GM23338 (cell line): ENCODE data around the gene TMED3. TPM values are rescaled to one million over a fixed set of nuclear protein-coding genes. Genes with fewer than 3 reads are reported as not detected.

Experiments
- ATAC-seq: fragments of 200-7000 bp; cut with Tn5 transposase; 3 replicates; pipeline ENCODE4 v1.9.1; 2020
- DNase-seq: peaks from one replicate; pipeline ENCODE4 v3.0.0-alpha.2; 2015; ENCODE audit warnings: low spot score
- H2AFZ ChIP-seq: fragments of 200-600 bp; sonication (generic); 2 replicates; pipeline ENCODE4 v1.8.0; 2016; ENCODE audit warnings: antibody characterized with exemption, mild to moderate bottlenecking, moderate library complexity
- H3F3A ChIP-seq: fragments of 200-600 bp; sonication (generic); replicated peaks from 2 replicates; pipeline ENCODE4 v1.8.0; 2017; ENCODE audit warnings: antibody characterized with exemption, mixed run types, low read depth
- H3K27ac ChIP-seq: fragments of 200-600 bp; sonication (generic); 2 replicates; pipeline ENCODE4 v1.6.1; 2016; ENCODE audit warnings: low read depth
- H3K27me3 ChIP-seq: fragments of 200-600 bp; sonication (generic); 2 replicates; pipeline ENCODE4 v1.8.0; 2016; ENCODE audit warnings: mild to moderate bottlenecking, mixed run types, moderate library complexity; ENCODE audit not compliant: insufficient read depth
- H3K36me3 ChIP-seq: fragments of 200-600 bp; sonication (generic); 2 replicates; pipeline ENCODE4 v1.8.0; 2016; ENCODE audit warnings: mild to moderate bottlenecking; ENCODE audit not compliant: insufficient read depth
- H3K4me1 ChIP-seq: fragments of 200-600 bp; sonication (generic); 2 replicates; pipeline ENCODE4 v1.8.0; 2016; ENCODE audit warnings: mild to moderate bottlenecking, moderate library complexity; ENCODE audit not compliant: insufficient read depth
- H3K4me2 ChIP-seq: fragments of 200-600 bp; sonication (generic); 2 replicates; pipeline ENCODE4 v1.7.1; 2017; ENCODE audit warnings: mixed run types
- H3K4me3 ChIP-seq: fragments of 200-600 bp; sonication (generic); 2 replicates; pipeline ENCODE4 v1.6.1; 2016; ENCODE audit warnings: mixed run types
- H3K79me2 ChIP-seq: fragments of 200-600 bp; sonication (generic); replicated peaks from 2 replicates; pipeline ENCODE4 v1.8.0; 2017; ENCODE audit warnings: mild to moderate bottlenecking; ENCODE audit not compliant: insufficient read depth
- H3K9me2 ChIP-seq: fragments of 200-600 bp; sonication (generic); 2 replicates; pipeline ENCODE4 v1.8.0; 2017; ENCODE audit not compliant: insufficient read depth
- H4K20me1 ChIP-seq: fragments of 200-600 bp; sonication (generic); replicated peaks from 2 replicates; pipeline ENCODE4 v1.8.0; 2017; ENCODE audit warnings: mild to moderate bottlenecking; ENCODE audit not compliant: insufficient read depth
- H3K27ac Mint-ChIP-seq: 2 replicates; pipeline ENCODE4 v1.8.0; 2020; ENCODE audit warnings: inconsistent platforms, mild to moderate bottlenecking, moderate library complexity, mixed read lengths
- H3K27me3 Mint-ChIP-seq: 3 replicates; pipeline ENCODE4 v1.8.0; 2022; ENCODE audit warnings: low read depth, mild to moderate bottlenecking, moderate library complexity, mixed read lengths, inconsistent platforms; ENCODE audit not compliant: insufficient read depth, poor library complexity
- H3K36me3 Mint-ChIP-seq: 3 replicates; pipeline ENCODE4 v1.8.0; 2021; ENCODE audit warnings: low read depth, mild to moderate bottlenecking, inconsistent platforms, moderate library complexity, mixed read lengths
- H3K4me1 Mint-ChIP-seq: 3 replicates; pipeline ENCODE4 v1.8.0; 2020; ENCODE audit warnings: mild to moderate bottlenecking, inconsistent platforms, mixed read lengths
- H3K4me3 Mint-ChIP-seq: 3 replicates; pipeline ENCODE4 v1.8.0; 2021; ENCODE audit warnings: moderate library complexity, mild to moderate bottlenecking, inconsistent platforms, mixed read lengths
- H3K9me3 Mint-ChIP-seq: 3 replicates; pipeline ENCODE4 v1.8.0; 2020; ENCODE audit warnings: moderate library complexity, mild to moderate bottlenecking, inconsistent platforms, mixed read lengths
- CREB1 ChIP-seq: fragments of 250-450 bp; sonication (Bioruptor Pico); IDR thresholded peaks from 2 replicates; pipeline ENCODE4 v1.5.0; 2020; ENCODE audit warnings: low read depth, mild to moderate bottlenecking, moderate library complexity
- EZH2 ChIP-seq: fragments of 200-600 bp; sonication (generic); IDR thresholded peaks from one replicate; pipeline ENCODE4 v1.8.0; 2017; ENCODE audit warnings: antibody characterized with exemption, mild to moderate bottlenecking, low read depth; ENCODE audit not compliant: unreplicated experiment
- EZH2phosphoT487 ChIP-seq: fragments of 200-600 bp; sonication (generic); IDR thresholded peaks from one replicate; pipeline ENCODE4 v1.8.1; 2018; ENCODE audit warnings: antibody characterized with exemption; ENCODE audit not compliant: unreplicated experiment
- JUNB ChIP-seq: IDR thresholded peaks from one replicate; pipeline ENCODE4 v1.6.1; 2016; ENCODE audit warnings: antibody characterized with exemption; ENCODE audit not compliant: unreplicated experiment
- NANOG ChIP-seq: IDR thresholded peaks from 2 replicates; pipeline ENCODE4 v1.6.1; 2016; ENCODE audit warnings: antibody characterized with exemption, borderline replicate concordance
- POLR2AphosphoS5 ChIP-seq: IDR thresholded peaks from 2 replicates; pipeline ENCODE4 v1.6.1; 2016; ENCODE audit warnings: antibody characterized with exemption, low read depth
- STAT1 ChIP-seq: IDR thresholded peaks from one replicate; pipeline ENCODE4 v1.6.1; 2016; ENCODE audit warnings: antibody characterized with exemption; ENCODE audit not compliant: unreplicated experiment
- ZNF114 ChIP-seq: fragments of 250-450 bp; sonication (Bioruptor Pico); IDR thresholded peaks from 2 replicates; pipeline ENCODE4 v1.5.0; 2020; ENCODE audit warnings: mild to moderate bottlenecking, moderate library complexity
- long read RNA-seq: library from polyadenylated mRNA; unstranded; transcript quantifications from one replicate; pipeline ENCODE4 v2.0.0, GENCODE V29; 2020; ENCODE audit not compliant: unreplicated experiment
- polyA plus RNA-seq: library from polyadenylated mRNA; unstranded; fragments of >200 nt; fragmentation: Nextera tagmentation; extraction: Ambion mirVana; gene quantifications from 2 replicates; pipeline ENCODE4 v1.2.1, GENCODE V29; 2016
- total RNA-seq: library from RNA; depleted of rRNA; stranded (reverse); fragments of >200 nt; shearing (Covaris generic); gene quantifications from 2 replicates; pipeline ENCODE4 v1.2.3, GENCODE V29; 2014; rRNA removed
- TF ChIP-seq, protein P1 (sequence below): IDR thresholded peaks from 2 replicates; pipeline ENCODE4 v1.6.1; 2016; ENCODE audit warnings: antibody characterized with exemption
- TF ChIP-seq, protein P2 (sequence below), 2 experiments: fragments of 200-600 bp in 1 of 2; sonication (generic) in 1 of 2; conservative IDR thresholded peaks; 2 replicates each; pipeline versions ENCODE4 v1.5.1 to v1.6.1; 2016 to 2017; ENCODE audit warnings: antibody characterized with exemption in 2 of 2, low read depth in 2 of 2, mild to moderate bottlenecking in 2 of 2, moderate library complexity in 1 of 2
- TF ChIP-seq, protein P3 (sequence below): IDR thresholded peaks from one replicate; pipeline ENCODE4 v1.6.1; 2018; ENCODE audit warnings: antibody characterized with exemption; ENCODE audit not compliant: unreplicated experiment

Gene TMED3
- 49.2 and 55.0 TPM in 2 replicates for total RNA-seq
- 33.7 and 40.0 TPM in 2 replicates for polyA plus RNA-seq
- long read RNA-seq, transcript TMED3-201 (3 exons, 1,475 nt): major isoform, 93 of 99 reads
- long read RNA-seq, partial matches to known transcripts: 3 of 99 reads
- long read RNA-seq, other reads (novel, unspliced or antisense): 0 of 99 reads

DNA sequence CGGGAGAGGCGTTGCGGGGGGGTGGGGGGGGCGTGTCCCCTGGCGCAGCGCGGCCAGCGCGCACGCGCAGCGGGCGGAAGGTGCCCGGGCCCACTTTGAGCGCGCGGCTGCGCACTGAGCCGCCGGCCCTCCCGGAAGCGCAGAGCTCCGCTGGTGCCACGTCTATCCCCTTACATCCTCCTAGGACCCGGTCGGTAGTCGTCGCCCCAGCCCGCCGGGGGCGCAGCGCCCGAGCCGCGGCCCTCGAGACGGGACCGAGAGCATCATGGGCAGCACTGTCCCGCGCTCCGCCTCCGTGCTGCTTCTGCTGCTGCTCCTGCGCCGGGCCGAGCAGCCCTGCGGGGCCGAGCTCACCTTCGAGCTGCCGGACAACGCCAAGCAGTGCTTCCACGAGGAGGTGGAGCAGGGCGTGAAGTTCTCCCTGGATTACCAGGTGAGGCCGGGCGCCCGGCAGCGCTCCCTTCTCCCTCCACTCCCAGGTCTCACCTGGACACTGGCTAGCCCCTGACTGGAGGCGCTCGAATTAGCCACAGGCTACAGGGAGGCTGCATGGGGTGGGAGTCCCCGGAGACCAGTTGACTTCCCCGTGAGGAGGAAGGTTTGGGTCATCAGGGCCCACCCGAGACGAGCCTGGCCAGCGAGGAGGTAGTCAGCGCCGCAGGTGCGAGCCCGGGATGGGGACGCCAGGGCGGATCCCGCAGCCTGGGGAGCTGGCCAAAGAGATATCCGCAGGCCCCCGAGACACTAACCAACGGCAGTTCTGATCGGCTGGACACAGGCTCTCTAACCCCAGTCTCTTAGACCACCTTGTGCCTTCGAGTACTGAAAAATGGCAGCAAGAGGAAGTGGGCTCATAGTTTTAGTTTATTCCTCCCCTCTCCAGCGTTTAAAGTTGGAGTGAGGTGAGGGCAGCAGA lies at the start of gene TMED3:
Gene TMED3 (plus strand): TSS at position 128 of the 916 bp plus-strand sequence. CDS start 138 bp downstream, at position 266.
- H3K9me2 ChIP-seq: no peaks in the 10 kb centered on the region
- H3K4me2 ChIP-seq: peak within 1 kb of the TSS; percentile 98
- H3K27me3 ChIP-seq: peaks cover 35% of the 10 kb centered on the region
- peaks cover 17% of the 10 kb centered on the region for H3K79me2 ChIP-seq
- DNase-seq: peak; percentile 87
- peak within 1 kb of the TSS; percentile 92 for H3K4me3 ChIP-seq
- H3K36me3 ChIP-seq: peaks cover 19% of the 10 kb centered on the region
- TF ChIP-seq ZNF114 (CRISPR knock-in tag) (no peak), POLR2AphosphoS5 (peak; percentile 80), EZH2phosphoT487 (no peak), NANOG (no peak)
- TF ChIP-seq, protein P1, sequence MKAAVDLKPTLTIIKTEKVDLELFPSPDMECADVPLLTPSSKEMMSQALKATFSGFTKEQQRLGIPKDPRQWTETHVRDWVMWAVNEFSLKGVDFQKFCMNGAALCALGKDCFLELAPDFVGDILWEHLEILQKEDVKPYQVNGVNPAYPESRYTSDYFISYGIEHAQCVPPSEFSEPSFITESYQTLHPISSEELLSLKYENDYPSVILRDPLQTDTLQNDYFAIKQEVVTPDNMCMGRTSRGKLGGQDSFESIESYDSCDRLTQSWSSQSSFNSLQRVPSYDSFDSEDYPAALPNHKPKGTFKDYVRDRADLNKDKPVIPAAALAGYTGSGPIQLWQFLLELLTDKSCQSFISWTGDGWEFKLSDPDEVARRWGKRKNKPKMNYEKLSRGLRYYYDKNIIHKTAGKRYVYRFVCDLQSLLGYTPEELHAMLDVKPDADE: 0 out of 2 replicates have a peak, but pooled peaks have one; percentile 30
- TF ChIP-seq, protein P2, sequence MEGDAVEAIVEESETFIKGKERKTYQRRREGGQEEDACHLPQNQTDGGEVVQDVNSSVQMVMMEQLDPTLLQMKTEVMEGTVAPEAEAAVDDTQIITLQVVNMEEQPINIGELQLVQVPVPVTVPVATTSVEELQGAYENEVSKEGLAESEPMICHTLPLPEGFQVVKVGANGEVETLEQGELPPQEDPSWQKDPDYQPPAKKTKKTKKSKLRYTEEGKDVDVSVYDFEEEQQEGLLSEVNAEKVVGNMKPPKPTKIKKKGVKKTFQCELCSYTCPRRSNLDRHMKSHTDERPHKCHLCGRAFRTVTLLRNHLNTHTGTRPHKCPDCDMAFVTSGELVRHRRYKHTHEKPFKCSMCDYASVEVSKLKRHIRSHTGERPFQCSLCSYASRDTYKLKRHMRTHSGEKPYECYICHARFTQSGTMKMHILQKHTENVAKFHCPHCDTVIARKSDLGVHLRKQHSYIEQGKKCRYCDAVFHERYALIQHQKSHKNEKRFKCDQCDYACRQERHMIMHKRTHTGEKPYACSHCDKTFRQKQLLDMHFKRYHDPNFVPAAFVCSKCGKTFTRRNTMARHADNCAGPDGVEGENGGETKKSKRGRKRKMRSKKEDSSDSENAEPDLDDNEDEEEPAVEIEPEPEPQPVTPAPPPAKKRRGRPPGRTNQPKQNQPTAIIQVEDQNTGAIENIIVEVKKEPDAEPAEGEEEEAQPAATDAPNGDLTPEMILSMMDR (conservative IDR thresholded peaks at IDR 0.05; ENCODE audit: low read depth in 2 of 2): peak in 1 of 2 experiments; percentile 39; a peak in 3 of 4 replicates
- H3K36me3 Mint-ChIP-seq: peaks cover 29% of the 10 kb centered on the region
- H3K9me3 Mint-ChIP-seq: no peaks in the 10 kb centered on the region
- H3K27ac Mint-ChIP-seq: no peak within 1 kb of the TSS
- H3K27ac ChIP-seq: no peak within 1 kb of the TSS
- no peaks in the 10 kb centered on the region; the same call in 1 of the 2 replicates for H4K20me1 ChIP-seq
- peaks cover 20% of the 10 kb centered on the region for H3K27me3 Mint-ChIP-seq
- no peaks in the 10 kb centered on the region for H3F3A ChIP-seq
- ATAC-seq: peak; percentile 96
- peak within 1 kb of the TSS; percentile 99 for H2AFZ ChIP-seq
- H3K4me1 Mint-ChIP-seq: peaks cover 12% of the 10 kb centered on the region
- H3K4me3 Mint-ChIP-seq: peak within 1 kb of the TSS; percentile 93
- peaks cover 10% of the 10 kb centered on the region for H3K4me1 ChIP-seq

DNA sequence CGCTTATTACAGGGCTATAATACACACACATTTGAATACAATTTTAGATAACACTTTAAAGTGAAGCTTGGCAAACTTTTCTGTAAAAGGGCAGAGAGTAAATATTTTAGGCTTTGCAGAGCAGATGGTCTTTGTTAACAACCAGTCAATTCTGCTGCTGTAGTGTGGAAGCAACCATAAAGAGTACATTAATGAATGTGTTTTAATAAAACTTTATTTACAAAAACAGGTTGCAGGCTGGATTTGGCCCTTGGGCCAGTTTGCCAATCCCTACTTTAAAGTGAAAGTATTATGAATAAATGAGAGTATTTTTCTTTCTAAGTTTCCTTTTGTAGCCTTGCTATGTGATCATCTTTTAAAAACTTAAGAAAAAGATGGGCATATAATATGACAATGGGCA lies 49.1 kb upstream of the TMED3 start:
- peaks cover 4% of the 10 kb centered on the region for H3K9me3 Mint-ChIP-seq
- Histone ChIP-seq H3K79me2 (no peaks in the 10 kb centered on the region), H3K27me3 (no peaks in the 10 kb centered on the region), H3K4me3 (no peak overlapping the region), H3K4me1 (no peaks in the 10 kb centered on the region), H3K4me2 (no peak overlapping the region), H3F3A (no peaks in the 10 kb centered on the region), H3K36me3 (no peaks in the 10 kb centered on the region), H2AFZ (no peak overlapping the region), H3K27ac (no peak overlapping the region), H3K9me2 (no peaks in the 10 kb centered on the region), H4K20me1 (no peaks in the 10 kb centered on the region)
- no peaks in the 10 kb centered on the region; the same call in 1 of the 3 replicates for H3K36me3 Mint-ChIP-seq
- no peak for DNase-seq
- peaks cover 6% of the 10 kb centered on the region for H3K27me3 Mint-ChIP-seq
- no peak for ATAC-seq
- H3K27ac Mint-ChIP-seq: no peak overlapping the region
- no peak overlapping the region for H3K4me3 Mint-ChIP-seq
- peaks cover 4% of the 10 kb centered on the region; the same call in 2 of the 3 replicates for H3K4me1 Mint-ChIP-seq
- no peak for TF ChIP-seq EZH2phosphoT487
- TF ChIP-seq, protein P1: no peak
- no peak for TF ChIP-seq EZH2
- no peak for TF ChIP-seq JUNB
- no peak for TF ChIP-seq NANOG
- TF ChIP-seq CREB1 (CRISPR knock-in tag): no peak
- TF ChIP-seq STAT1: no peak
- TF ChIP-seq, protein P3, sequence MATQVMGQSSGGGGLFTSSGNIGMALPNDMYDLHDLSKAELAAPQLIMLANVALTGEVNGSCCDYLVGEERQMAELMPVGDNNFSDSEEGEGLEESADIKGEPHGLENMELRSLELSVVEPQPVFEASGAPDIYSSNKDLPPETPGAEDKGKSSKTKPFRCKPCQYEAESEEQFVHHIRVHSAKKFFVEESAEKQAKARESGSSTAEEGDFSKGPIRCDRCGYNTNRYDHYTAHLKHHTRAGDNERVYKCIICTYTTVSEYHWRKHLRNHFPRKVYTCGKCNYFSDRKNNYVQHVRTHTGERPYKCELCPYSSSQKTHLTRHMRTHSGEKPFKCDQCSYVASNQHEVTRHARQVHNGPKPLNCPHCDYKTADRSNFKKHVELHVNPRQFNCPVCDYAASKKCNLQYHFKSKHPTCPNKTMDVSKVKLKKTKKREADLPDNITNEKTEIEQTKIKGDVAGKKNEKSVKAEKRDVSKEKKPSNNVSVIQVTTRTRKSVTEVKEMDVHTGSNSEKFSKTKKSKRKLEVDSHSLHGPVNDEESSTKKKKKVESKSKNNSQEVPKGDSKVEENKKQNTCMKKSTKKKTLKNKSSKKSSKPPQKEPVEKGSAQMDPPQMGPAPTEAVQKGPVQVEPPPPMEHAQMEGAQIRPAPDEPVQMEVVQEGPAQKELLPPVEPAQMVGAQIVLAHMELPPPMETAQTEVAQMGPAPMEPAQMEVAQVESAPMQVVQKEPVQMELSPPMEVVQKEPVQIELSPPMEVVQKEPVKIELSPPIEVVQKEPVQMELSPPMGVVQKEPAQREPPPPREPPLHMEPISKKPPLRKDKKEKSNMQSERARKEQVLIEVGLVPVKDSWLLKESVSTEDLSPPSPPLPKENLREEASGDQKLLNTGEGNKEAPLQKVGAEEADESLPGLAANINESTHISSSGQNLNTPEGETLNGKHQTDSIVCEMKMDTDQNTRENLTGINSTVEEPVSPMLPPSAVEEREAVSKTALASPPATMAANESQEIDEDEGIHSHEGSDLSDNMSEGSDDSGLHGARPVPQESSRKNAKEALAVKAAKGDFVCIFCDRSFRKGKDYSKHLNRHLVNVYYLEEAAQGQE: no peak
